B cell (primary cell): Measurements from ENCODE around the gene ITGB1BP1. TPM values are rescaled to one million over a fixed set of nuclear protein-coding genes. Genes with fewer than 3 reads are reported as not detected.
A peak's percentile ranks its signal among the peaks of the same experiment; 100 is the strongest.

ENCODE experiments used
- ATAC-seq: fragments of 200-7000 bp; cut with Tn5 transposase; one replicate; pipeline ENCODE4 v1.10.0; 2021; ENCODE audit warnings: low read depth, mild to moderate bottlenecking, moderate number of reproducible peaks, moderate library complexity
- CTCF ChIA-PET: fragments of 350-600 bp; sonication (Branson Sonifier 250); formaldehyde crosslinking; loops from one replicate; lab custom pipeline; 2021; ENCODE audit warnings: antibody characterized with exemption, inconsistent platforms; lab: Charles Lee
- POLR2A ChIA-PET: fragments of 350-600 bp; sonication (Branson Sonifier 250); formaldehyde crosslinking; loops from one replicate; lab custom pipeline; 2021; ENCODE audit warnings: antibody characterized with exemption; lab: Charles Lee
- DNase-seq: peaks from one replicate; pipeline ENCODE4 v3.0.0; 2013
- H2AFZ ChIP-seq: 2 replicates; pipeline ENCODE4 v1.6.1; 2012; ENCODE audit warnings: mild to moderate bottlenecking, low read depth, low read length; ENCODE audit not compliant: insufficient read depth, poor library complexity, severe bottlenecking
- H3K27ac ChIP-seq, 2 donors: 1 replicate in 1 of 2; 2 replicates in 1 of 2; pipeline ENCODE4 v1.5.1; 2012 to 2013; ENCODE audit warnings: low read length in 2 of 2, mild to moderate bottlenecking in 2 of 2, moderate library complexity in 1 of 2
- H3K27me3 ChIP-seq, 4 experiments: fragments of 200-600 bp in 1 of 4; sonication (generic) in 1 of 4; replicated peaks in 1 of 4; 1 replicate in 2 of 4; 2 replicates in 2 of 4; pipeline versions ENCODE4 v1.6.1 to v1.7.0; 2013 to 2016; ENCODE audit warnings: low read length in 3 of 4, mild to moderate bottlenecking in 2 of 4, mixed read lengths in 1 of 4, moderate library complexity in 1 of 4; ENCODE audit not compliant: insufficient read depth in 4 of 4, control insufficient read depth in 3 of 4; ENCODE audit errors: control extremely low read depth in 1 of 4
- H3K36me3 ChIP-seq, 2 experiments: replicated peaks in 1 of 2; 1 replicate in 1 of 2; 2 replicates in 1 of 2; pipeline versions ENCODE4 v1.6.1 to v1.7.1; 2013; ENCODE audit warnings: low read length in 1 of 2; ENCODE audit not compliant: insufficient read depth in 2 of 2, control insufficient read depth in 1 of 2; ENCODE audit errors: control extremely low read depth in 1 of 2, extremely low read depth in 1 of 2
- H3K4me1 ChIP-seq, 2 donors: fragments of 200-600 bp in 1 of 2; sonication (generic) in 1 of 2; 1 replicate in 1 of 2; 2 replicates in 1 of 2; pipeline versions ENCODE4 v1.5.1 to v1.6.1; 2013 to 2017; ENCODE audit warnings: low read length in 2 of 2; ENCODE audit not compliant: control insufficient read depth in 2 of 2, insufficient read depth in 2 of 2
- H3K4me2 ChIP-seq: replicated peaks from 2 replicates; pipeline ENCODE3; 2012; ENCODE audit warnings: mild to moderate bottlenecking, low read depth, low read length; ENCODE audit not compliant: poor library complexity, severe bottlenecking
- H3K4me3 ChIP-seq, 5 experiments: fragments of 200-600 bp in 1 of 5; sonication (generic) in 1 of 5; 1 replicate in 3 of 5; 2 replicates in 2 of 5; pipeline versions ENCODE4 v1.5.1 to v1.7.0; 2011 to 2016; ENCODE audit warnings: low read length in 4 of 5, mild to moderate bottlenecking in 4 of 5, low read depth in 2 of 5, control low read depth in 1 of 5, moderate library complexity in 1 of 5; ENCODE audit not compliant: insufficient read depth in 1 of 5; ENCODE audit errors: control extremely low read depth in 1 of 5, extremely low read depth in 1 of 5
- H3K79me2 ChIP-seq: fragments of 200-600 bp; sonication (generic); one replicate; pipeline ENCODE4 v1.6.0; 2016; ENCODE audit warnings: low read length; ENCODE audit not compliant: control insufficient read depth, insufficient read depth
- H3K9ac ChIP-seq: fragments of 200-600 bp; sonication (generic); 2 replicates; pipeline ENCODE4 v1.6.1; 2017; ENCODE audit warnings: mild to moderate bottlenecking, low read length, moderate library complexity
- H3K9me3 ChIP-seq, 3 donors: one replicate each; pipeline versions ENCODE4 v1.6.1 to v1.7.1; 2013; ENCODE audit warnings: low read length in 2 of 3; ENCODE audit not compliant: control insufficient read depth in 2 of 3, insufficient read depth in 1 of 3; ENCODE audit errors: control extremely low read depth in 1 of 3
- H4K20me1 ChIP-seq: 2 replicates; pipeline ENCODE4 v1.6.0; 2012; ENCODE audit warnings: mild to moderate bottlenecking, low read length; ENCODE audit not compliant: insufficient read depth, control insufficient read depth, poor library complexity, severe bottlenecking
- H3K27ac Mint-ChIP-seq: one replicate; pipeline ENCODE4 v1.8.0; 2021; ENCODE audit warnings: mixed read lengths
- H3K27me3 Mint-ChIP-seq: one replicate; pipeline ENCODE4 v1.8.0; 2021; ENCODE audit warnings: mixed read lengths
- H3K4me1 Mint-ChIP-seq: one replicate; pipeline ENCODE4 v1.8.0; 2021; ENCODE audit warnings: mixed read lengths
- H3K4me3 Mint-ChIP-seq: one replicate; pipeline ENCODE4 v1.8.0; 2021; ENCODE audit warnings: mixed read lengths
- H3K9me3 Mint-ChIP-seq: one replicate; pipeline ENCODE4 v1.8.0; 2022; ENCODE audit warnings: mixed read lengths; ENCODE audit not compliant: insufficient read depth
- EZH2 ChIP-seq: IDR thresholded peaks from 2 replicates; pipeline ENCODE4 v1.6.1; 2012; ENCODE audit warnings: borderline replicate concordance, low read depth, mild to moderate bottlenecking, moderate library complexity, low read length; ENCODE audit not compliant: insufficient read depth, poor library complexity, severe bottlenecking
- WGBS: methylation state at CpG from one replicate; pipeline ENCODE4 v1.1.5; 2013; ENCODE audit warnings: missing lambda C conversion rate; ENCODE audit not compliant: insufficient coverage; 5-methylcytosine and 5-hydroxymethylcytosine counted together
- intact Hi-C: fragments of 100-400 bp; cut with micrococcal nuclease; formaldehyde crosslinking; loops from one replicate; pipeline ENCODE4 v1.10.0; 2022
- polyA plus RNA-seq: library from polyadenylated mRNA; depleted of rRNA; stranded (reverse); fragments of >200 nt; gene quantifications from 2 replicates; pipeline ENCODE4 v1.2.3, GENCODE V29; 2012
- total RNA-seq, 2 donors: library from RNA; stranded (reverse); fragments of 120-200 nt in 1 of 2; gene quantifications; 1 replicate in 1 of 2; 2 replicates in 1 of 2; pipeline versions ENCODE4 v1.2.3 to v1.2.4, GENCODE V29; 2013 to 2022
- TF ChIP-seq, protein P1 (sequence below): fragments of 200-600 bp; IDR thresholded peaks from one replicate; pipeline ENCODE4 v1.8.0; 2022; ENCODE audit warnings: antibody characterized with exemption, mild to moderate bottlenecking

The ITGB1BP1 gene
- total and polyA plus RNA-seq, 2 donors (not counting 1 experiment from before 2014, with no cell fraction given), result 25.7 to 47.1 TPM

DNA sequence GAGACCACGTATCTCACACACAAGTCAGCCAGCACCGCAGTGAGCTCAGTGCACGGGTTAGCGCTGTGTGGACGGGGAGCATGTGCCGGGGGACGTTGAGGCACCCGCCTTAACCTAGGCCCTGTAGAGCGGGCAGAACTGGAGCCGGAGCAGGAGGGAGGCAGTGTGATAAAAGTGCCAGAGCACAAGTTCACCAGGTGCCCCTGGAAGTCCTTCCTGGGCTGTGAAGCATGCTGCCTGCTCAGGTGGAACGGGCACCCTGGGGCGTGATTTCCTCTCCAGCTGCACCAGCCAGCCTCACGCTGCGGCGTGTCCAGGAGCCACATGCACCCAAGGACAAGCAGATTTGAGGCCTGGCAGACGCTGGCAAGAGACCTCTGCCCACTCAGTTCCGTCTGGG, 50.3 kb downstream of the ITGB1BP1 start:
- no peaks in the 10 kb centered on the region for H3K79me2 ChIP-seq
- H2AFZ ChIP-seq, result no peak overlapping the region
- peak overlapping the region; percentile 26 for H3K4me2 ChIP-seq
- H3K27me3 ChIP-seq, result peaks cover 0 to 8% (median 0%) of the 10 kb centered on the region in 4 experiments
- no peak overlapping the region for H3K4me3 ChIP-seq
- WGBS, result 62% methylated on average over 16 of the region's 17 CpGs
- peaks cover 36% of the 10 kb centered on the region for H3K27me3 Mint-ChIP-seq
- POLR2A ChIA-PET, result no interaction called here
- CTCF ChIA-PET, result no interaction called here
- H3K27ac Mint-ChIP-seq, result no peak overlapping the region
- no peak for TF ChIP-seq EZH2
- TF ChIP-seq, protein P1, sequence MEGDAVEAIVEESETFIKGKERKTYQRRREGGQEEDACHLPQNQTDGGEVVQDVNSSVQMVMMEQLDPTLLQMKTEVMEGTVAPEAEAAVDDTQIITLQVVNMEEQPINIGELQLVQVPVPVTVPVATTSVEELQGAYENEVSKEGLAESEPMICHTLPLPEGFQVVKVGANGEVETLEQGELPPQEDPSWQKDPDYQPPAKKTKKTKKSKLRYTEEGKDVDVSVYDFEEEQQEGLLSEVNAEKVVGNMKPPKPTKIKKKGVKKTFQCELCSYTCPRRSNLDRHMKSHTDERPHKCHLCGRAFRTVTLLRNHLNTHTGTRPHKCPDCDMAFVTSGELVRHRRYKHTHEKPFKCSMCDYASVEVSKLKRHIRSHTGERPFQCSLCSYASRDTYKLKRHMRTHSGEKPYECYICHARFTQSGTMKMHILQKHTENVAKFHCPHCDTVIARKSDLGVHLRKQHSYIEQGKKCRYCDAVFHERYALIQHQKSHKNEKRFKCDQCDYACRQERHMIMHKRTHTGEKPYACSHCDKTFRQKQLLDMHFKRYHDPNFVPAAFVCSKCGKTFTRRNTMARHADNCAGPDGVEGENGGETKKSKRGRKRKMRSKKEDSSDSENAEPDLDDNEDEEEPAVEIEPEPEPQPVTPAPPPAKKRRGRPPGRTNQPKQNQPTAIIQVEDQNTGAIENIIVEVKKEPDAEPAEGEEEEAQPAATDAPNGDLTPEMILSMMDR, result no peak
- peaks cover 15% of the 10 kb centered on the region for H3K4me1 Mint-ChIP-seq
- no peak overlapping the region for H3K27ac ChIP-seq
- no peak overlapping the region for H3K4me3 Mint-ChIP-seq
- DNase-seq, result peak; percentile 19
- intact Hi-C loops, result no loop called here
- peaks cover 12 to 14% of the 10 kb centered on the region in 2 donors for H3K4me1 ChIP-seq
- H3K36me3 ChIP-seq, result no peaks in the 10 kb centered on the region
- no peak overlapping the region for H3K9ac ChIP-seq
- H4K20me1 ChIP-seq, result no peaks in the 10 kb centered on the region
- H3K9me3 Mint-ChIP-seq, result no peaks in the 10 kb centered on the region
- ATAC-seq, result peak; percentile 17
- H3K9me3 ChIP-seq, result no peaks in the 10 kb centered on the region

DNA sequence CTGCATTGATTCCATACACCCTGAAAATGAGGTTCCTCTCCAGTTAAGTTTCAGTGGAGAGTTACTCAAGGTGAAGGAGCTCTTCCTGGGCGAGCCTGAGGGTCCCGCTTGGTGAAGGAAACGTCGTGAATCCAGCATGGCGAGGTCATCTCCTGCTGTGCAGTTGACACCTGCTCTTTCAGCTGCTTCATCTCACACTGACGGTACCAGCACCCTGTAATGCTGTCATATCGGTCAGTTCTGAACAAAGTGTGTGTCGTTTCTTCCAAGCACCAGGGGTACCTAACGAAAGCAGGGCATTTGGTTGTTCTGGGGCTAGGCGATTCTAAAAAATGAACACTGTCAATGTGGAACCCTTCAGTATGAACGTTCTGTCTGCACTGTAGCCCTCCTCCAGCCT, 52.6 kb downstream of the ITGB1BP1 start:
- Histone ChIP-seq H3K36me3 (no peaks in the 10 kb centered on the region), H3K27ac (no peak overlapping the region), H3K9ac (no peak overlapping the region), H3K27me3 (peaks cover 0 to 8% (median 0%) of the 10 kb centered on the region in 4 experiments), H3K4me2 (no peak overlapping the region), H2AFZ (no peak overlapping the region), H3K4me1 (peaks cover 12 to 14% of the 10 kb centered on the region in 2 donors), H3K4me3 (no peak overlapping the region), H4K20me1 (no peaks in the 10 kb centered on the region), H3K9me3 (no peaks in the 10 kb centered on the region), H3K79me2 (no peaks in the 10 kb centered on the region)
- Mint-ChIP-seq H3K4me3 (no peak overlapping the region), H3K27ac (no peak overlapping the region), H3K27me3 (peaks cover 42% of the 10 kb centered on the region), H3K4me1 (peaks cover 15% of the 10 kb centered on the region), H3K9me3 (no peaks in the 10 kb centered on the region)
- CTCF ChIA-PET, result no interaction called here
- 87% methylated on average over 11 of the region's 11 CpGs for WGBS
- intact Hi-C loops, result no loop called here
- DNase-seq (no peak), ATAC-seq (no peak)
- POLR2A ChIA-PET, result no interaction called here
- TF ChIP-seq, protein P1, result no peak
- no peak for TF ChIP-seq EZH2
